H4 (cell line): Measurements from ENCODE around the gene VPS29. TPM values are rescaled to one million over a fixed set of nuclear protein-coding genes. Genes with fewer than 3 reads are reported as not detected.
A peak's percentile ranks its signal among the peaks of the same experiment; 100 is the strongest.

Experiments
- DNase-seq: peaks from one replicate; pipeline ENCODE4 v3.0.0-alpha.2; 2015; ENCODE audit warnings: low spot score
- total RNA-seq: library from RNA; depleted of rRNA; stranded (reverse); fragments of >200 nt; shearing (Covaris generic); gene quantifications from 2 replicates; pipeline ENCODE4 v1.2.3, GENCODE V29; 2014; rRNA removed

The VPS29 gene
- total RNA-seq, 1 experiment from 2014 or later: 92.9 TPM

GRCh38 chr12:110449799-110450497 lies 52.0 kb downstream of the VPS29 start, which contains the start of gene ARPC3:
ARPC3 (minus strand) TSS chr12:110450337; CDS start chr12:110450260, 77 bp downstream.
- DNase-seq: peak; percentile 93

GRCh38 chr12:110444455-110444854 lies 57.5 kb downstream of the VPS29 start:
- DNase-seq: no peak

Other genes with a start within 250 kb of the VPS29 start
- 50.5 and 74.7 TPM in 2 replicates for gene ATP2A2, start 220.9 kb downstream of the VPS29 start, total RNA-seq
- gene ANAPC7, start 98.4 kb downstream of the VPS29 start, total RNA-seq: 50.9 and 54.2 TPM in 2 replicates
- 970 and 1,154 TPM in 2 replicates for gene ARPC3, start 51.8 kb downstream of the VPS29 start, total RNA-seq
- gene GPN3, start 33.9 kb downstream of the VPS29 start, total RNA-seq: 37.0 and 50.3 TPM in 2 replicates
- gene FAM216A, start 33.3 kb downstream of the VPS29 start, total RNA-seq: 18.0 TPM in 2 replicates
- 0.21 and 0.53 TPM in 2 replicates for gene RAD9B, start 220 bp upstream of the VPS29 start, total RNA-seq
- 3.6 and 3.7 TPM in 2 replicates for gene PPTC7, start 81.2 kb upstream of the VPS29 start, total RNA-seq
- 50.1 and 62.3 TPM in 2 replicates for gene TCTN1, start 112.0 kb upstream of the VPS29 start, total RNA-seq
- gene HVCN1, start 187.0 kb upstream of the VPS29 start, total RNA-seq: 1.6 TPM in 1 of 2 replicates, not detected in the other
- gene PPP1CC, start 240.8 kb upstream of the VPS29 start, total RNA-seq: 121 and 144 TPM in 2 replicates